H1 (cell line): ENCODE measurements around the gene POLR3F. TPM values are rescaled to one million over a fixed set of nuclear protein-coding genes. Genes with fewer than 3 reads are reported as not detected.

Experiments
- CTCF ChIA-PET: fragments of 300-600 bp; sonication (Branson Sonifier 250); formaldehyde crosslinking; loops from one replicate; lab custom pipeline; 2021; ENCODE audit not compliant: partially characterized antibody; lab: Charles Lee
- POLR2A ChIA-PET: fragments of 300-600 bp; sonication (Branson Sonifier 250); formaldehyde crosslinking; loops from one replicate; lab custom pipeline; 2021; ENCODE audit warnings: inconsistent platforms; ENCODE audit not compliant: partially characterized antibody; lab: Charles Lee
- DNase-seq, 2 experiments: peaks; one replicate each; pipeline versions ENCODE4 v3.0.0 to v3.0.0-alpha.2; 2010 to 2022; ENCODE audit warnings: low spot score in 2 of 2, low read depth in 1 of 2, mixed read lengths in 1 of 2
- FAIRE-seq: peaks from 2 replicates; lab custom pipeline; 2011; peaks lifted over from hg19 to GRCh38; lab: Jason Lieb, UNC
- H2AFZ ChIP-seq: 2 replicates; pipeline ENCODE4 v1.8.1; 2012; ENCODE audit warnings: low read length, inconsistent platforms
- H2AK5ac ChIP-seq: 2 replicates; pipeline ENCODE4 v1.6.1; 2013; ENCODE audit warnings: low read depth, low read length
- H2BK120ac ChIP-seq: replicated peaks from 2 replicates; pipeline ENCODE3; 2013; ENCODE audit warnings: low read depth, low read length, inconsistent platforms
- H2BK12ac ChIP-seq: 2 replicates; pipeline ENCODE4 v1.6.1; 2013; ENCODE audit warnings: low read depth, low read length
- H2BK15ac ChIP-seq: 2 replicates; pipeline ENCODE4 v1.6.1; 2013; ENCODE audit warnings: low read length
- H2BK20ac ChIP-seq: 2 replicates; pipeline ENCODE4 v1.6.1; 2013; ENCODE audit warnings: low read length
- H2BK5ac ChIP-seq: 2 replicates; pipeline ENCODE4 v1.6.1; 2013; ENCODE audit warnings: low read depth, low read length
- H3K14ac ChIP-seq: 2 replicates; pipeline ENCODE4 v1.6.1; 2013; ENCODE audit warnings: inconsistent platforms; ENCODE audit not compliant: insufficient read length
- H3K18ac ChIP-seq: 2 replicates; pipeline ENCODE4 v1.6.1; 2013; ENCODE audit warnings: low read length; ENCODE audit errors: extremely low read depth
- H3K23ac ChIP-seq: 2 replicates; pipeline ENCODE4 v1.6.1; 2013; ENCODE audit warnings: inconsistent platforms; ENCODE audit not compliant: insufficient read length
- H3K23me2 ChIP-seq: 2 replicates; pipeline ENCODE4 v1.6.1; 2013; ENCODE audit warnings: low read depth, low read length
- H3K27ac ChIP-seq: 2 replicates; pipeline ENCODE4 v1.6.1; 2011; ENCODE audit warnings: low read depth, low read length, inconsistent platforms
- H3K27me3 ChIP-seq, 4 experiments: replicated peaks in 1 of 4; 1 replicate in 1 of 4; 2 replicates in 3 of 4; pipeline versions ENCODE4 v1.6.1 to v1.8.1; 2011 to 2013; ENCODE audit warnings: low read length in 3 of 4, mild to moderate bottlenecking in 3 of 4, inconsistent platforms in 2 of 4, mixed read lengths in 2 of 4, moderate library complexity in 1 of 4; ENCODE audit not compliant: control insufficient read depth in 3 of 4, insufficient read depth in 3 of 4; ENCODE audit errors: extremely low read depth in 1 of 4
- H3K36me3 ChIP-seq, 4 experiments: 2 replicates each; pipeline versions ENCODE4 v1.6.1 to v1.8.1; 2011 to 2013; ENCODE audit warnings: mild to moderate bottlenecking in 4 of 4, low read length in 3 of 4, moderate library complexity in 2 of 4, control low read depth in 1 of 4, inconsistent platforms in 1 of 4; ENCODE audit not compliant: insufficient read depth in 4 of 4, control insufficient read depth in 2 of 4
- H3K4ac ChIP-seq: replicated peaks from 2 replicates; pipeline ENCODE3; 2013; ENCODE audit warnings: low read length, low read depth, mixed read lengths, inconsistent platforms; ENCODE audit not compliant: insufficient read length
- H3K4me1 ChIP-seq, 4 experiments: replicated peaks in 1 of 4; 1 replicate in 1 of 4; 2 replicates in 3 of 4; pipeline versions ENCODE4 v1.6.1 to v1.8.1; 2011 to 2013; ENCODE audit warnings: low read length in 3 of 4, inconsistent platforms in 2 of 4, mixed read lengths in 1 of 4; ENCODE audit not compliant: insufficient read depth in 4 of 4, control insufficient read depth in 3 of 4
- H3K4me2 ChIP-seq, 2 experiments: 2 replicates each; pipeline versions ENCODE4 v1.6.1 to v1.8.1; 2011 to 2013; ENCODE audit warnings: low read depth in 2 of 2, low read length in 2 of 2, control low read depth in 1 of 2, inconsistent platforms in 1 of 2, mild to moderate bottlenecking in 1 of 2; ENCODE audit not compliant: insufficient read depth in 1 of 2
- H3K4me3 ChIP-seq, 4 experiments: fragments of 200-600, 300-600 bp in 1 of 4; sonication (generic), shearing (Covaris generic), sonication (Bioruptor Twin) in 1 of 4; 2 replicates each; pipeline versions ENCODE4 v1.5.1 to v1.8.1; 2011 to 2016; ENCODE audit warnings: low read length in 4 of 4, low read depth in 3 of 4, control low read depth in 2 of 4, inconsistent platforms in 2 of 4, mild to moderate bottlenecking in 2 of 4, mixed read lengths in 1 of 4, moderate library complexity in 1 of 4; ENCODE audit not compliant: insufficient read depth in 2 of 4; ENCODE audit errors: extremely low read depth in 1 of 4
- H3K56ac ChIP-seq: replicated peaks from 2 replicates; pipeline ENCODE3; 2013; ENCODE audit warnings: low read depth, mild to moderate bottlenecking, mixed read lengths, low read length, inconsistent platforms; ENCODE audit not compliant: insufficient read length
- H3K79me1 ChIP-seq: 2 replicates; pipeline ENCODE4 v1.6.1; 2013; ENCODE audit warnings: low read depth, low read length, control low read depth
- H3K79me2 ChIP-seq, 2 experiments: 2 replicates each; pipeline versions ENCODE4 v1.6.1 to v1.8.1; 2012 to 2013; ENCODE audit warnings: low read length in 2 of 2, mild to moderate bottlenecking in 2 of 2, inconsistent platforms in 1 of 2; ENCODE audit not compliant: insufficient read depth in 2 of 2, control insufficient read depth in 1 of 2
- H3K9ac ChIP-seq, 4 experiments: replicated peaks in 1 of 4; 1 replicate in 1 of 4; 2 replicates in 3 of 4; pipeline versions ENCODE4 v1.6.1 to v1.8.1; 2011 to 2013; ENCODE audit warnings: low read depth in 3 of 4, low read length in 3 of 4, control low read depth in 2 of 4, mild to moderate bottlenecking in 2 of 4, moderate library complexity in 2 of 4, inconsistent platforms in 1 of 4; ENCODE audit errors: extremely low read depth in 1 of 4
- H3K9me3 ChIP-seq, 2 experiments: 2 replicates each; pipeline versions ENCODE4 v1.6.1 to v1.8.1; 2012 to 2013; ENCODE audit warnings: mild to moderate bottlenecking in 2 of 2, moderate library complexity in 2 of 2, control low read depth in 1 of 2, inconsistent platforms in 1 of 2, low read depth in 1 of 2, low read length in 1 of 2, mixed read lengths in 1 of 2; ENCODE audit not compliant: insufficient read depth in 2 of 2
- H4K20me1 ChIP-seq, 2 experiments: replicated peaks in 1 of 2; 2 replicates each; pipeline versions ENCODE3 to v1.8.1; 2011 to 2013; ENCODE audit warnings: inconsistent platforms in 2 of 2, low read length in 2 of 2, mild to moderate bottlenecking in 1 of 2; ENCODE audit not compliant: insufficient read depth in 2 of 2, control insufficient read depth in 1 of 2
- H4K5ac ChIP-seq: 2 replicates; pipeline ENCODE4 v1.6.1; 2013; ENCODE audit warnings: low read length, low read depth, mixed read lengths, inconsistent platforms; ENCODE audit not compliant: insufficient read length
- H4K8ac ChIP-seq: 2 replicates; pipeline ENCODE4 v1.8.0; 2013; ENCODE audit warnings: mild to moderate bottlenecking, moderate library complexity, low read length, inconsistent platforms; ENCODE audit not compliant: insufficient read depth; ENCODE audit errors: extremely low read depth
- H4K91ac ChIP-seq: replicated peaks from 2 replicates; pipeline ENCODE3; 2013; ENCODE audit warnings: low read length, mixed read lengths, inconsistent platforms; ENCODE audit not compliant: insufficient read length
- ASH2L ChIP-seq: fragments of 200-600, 300-600 bp; sonication (generic); IDR thresholded peaks from one replicate; pipeline ENCODE4 v1.7.1; 2017; ENCODE audit warnings: low read length
- ATF3 ChIP-seq: IDR thresholded peaks from 2 replicates; pipeline ENCODE4 v1.6.1; 2011; ENCODE audit warnings: low read depth, mild to moderate bottlenecking, low read length; ENCODE audit not compliant: insufficient read depth
- BACH1 ChIP-seq: IDR thresholded peaks from 2 replicates; pipeline ENCODE4 v1.6.1; 2012; ENCODE audit warnings: low read length, improper control_type of control experiment
- CBX8 ChIP-seq: fragments of 300-800, 300-1000 bp; sonication (generic); IDR thresholded peaks from 2 replicates; pipeline ENCODE4 v1.7.1; 2016; ENCODE audit warnings: low read depth, low read length, borderline replicate concordance
- HDAC2 ChIP-seq, 2 experiments: fragments of 300-600 bp in 1 of 2; sonication (generic) in 1 of 2; IDR thresholded peaks; 2 replicates each; pipeline ENCODE4 v1.6.1; 2011 to 2012; ENCODE audit warnings: low read depth in 2 of 2, low read length in 2 of 2, mild to moderate bottlenecking in 2 of 2, moderate library complexity in 2 of 2, borderline replicate concordance in 1 of 2, inconsistent platforms in 1 of 2
- PHF8 ChIP-seq: fragments of 200-600 bp; sonication (generic); conservative IDR thresholded peaks from 2 replicates; pipeline ENCODE4 v1.7.1; 2012; ENCODE audit warnings: low read depth, mild to moderate bottlenecking, inconsistent platforms, low read length, moderate library complexity
- RAD21 ChIP-seq, 2 experiments: IDR thresholded peaks in 1 of 2; conservative IDR thresholded peaks in 1 of 2; 2 replicates each; pipeline ENCODE4 v1.6.1; 2011; ENCODE audit warnings: low read depth in 2 of 2, low read length in 2 of 2, improper control_type of control experiment in 1 of 2, inconsistent platforms in 1 of 2, mild to moderate bottlenecking in 1 of 2, moderate library complexity in 1 of 2
- WGBS, 2 experiments: shearing (Covaris generic) in 1 of 2; methylation state at CpG; one replicate each; pipeline versions ENCODE4 v1.1.6 to v1.1.7; 2013 to 2015; ENCODE audit warnings: low lambda C conversion rate in 2 of 2, mixed read lengths in 2 of 2, inconsistent platforms in 1 of 2, low coverage in 1 of 2, missing lambda C conversion rate in 1 of 2; ENCODE audit not compliant: insufficient replicate concordance in 2 of 2, insufficient coverage in 1 of 2, insufficient read length in 1 of 2; ENCODE audit errors: extremely low coverage in 1 of 2, missing lambda C conversion rate in 1 of 2; 5-methylcytosine and 5-hydroxymethylcytosine counted together
- polyA plus RNA-seq, 7 experiments: library from polyadenylated mRNA; depleted of rRNA in 3 of 7; stranded (reverse) in 5 of 7; unstranded in 2 of 7; fragments of >200 nt in 5 of 7; fragments of 200-250 nt in 2 of 7; gene quantifications; 1 replicate in 5 of 7; 2 replicates in 1 of 7; 4 replicates in 1 of 7; pipeline versions ENCODE4 v1.2.1 to v1.2.3, GENCODE V29; 2011 to 2013; ENCODE audit warnings: missing spikeins in 2 of 7, mixed read lengths in 2 of 7
- total RNA-seq: library from RNA; stranded (reverse); fragmentation: NEBNext Ultra II Directional; extraction: Animal tissue kit (Norgen Biotek cat#: 25700); gene quantifications from 2 replicates; pipeline ENCODE4 v1.2.1, GENCODE V29; 2021

POLR3F gene
- total and polyA plus RNA-seq, 2 of the 8 experiments (the other 6 are each of a cell fraction or from before 2014, with no cell fraction given) = 5.7 to 14.0 TPM

GRCh38 chr20:18524646-18525045 is 57.5 kb downstream of the POLR3F start:
- TF ChIP-seq RAD21 (IDR thresholded peaks at IDR 0.05 in 1 of 2, conservative IDR thresholded peaks at IDR 0.05 in 1 of 2; ENCODE audit: low read depth in 2 of 2, low read length in 2 of 2) = no peak
- no peak for TF ChIP-seq CBX8
- no peak for TF ChIP-seq HDAC2 (IDR thresholded peaks at IDR 0.05; ENCODE audit: borderline replicate concordance in 1 of 2, low read depth in 2 of 2, low read length in 2 of 2)
- TF ChIP-seq BACH1 = no peak
- no peak for TF ChIP-seq PHF8
- no peak for TF ChIP-seq ATF3
- no peak for TF ChIP-seq ASH2L
- H3K27me3 ChIP-seq = no peaks in the 10 kb centered on the region
- no peak overlapping the region for H3K9ac ChIP-seq
- no peak overlapping the region for H3K4ac ChIP-seq
- 100% methylated on average over 1 of the region's 1 CpG; no CpG with 5 or more reads in 1 of the 2 experiments for WGBS, 2 experiments
- no peak overlapping the region for H3K4me2 ChIP-seq
- no peaks in the 10 kb centered on the region for H3K4me1 ChIP-seq
- H3K27ac ChIP-seq = no peak overlapping the region
- H2BK12ac ChIP-seq = no peak overlapping the region
- no peaks in the 10 kb centered on the region for H3K79me1 ChIP-seq
- no peak overlapping the region for H3K4me3 ChIP-seq
- peaks cover 0 to 4% of the 10 kb centered on the region in 2 experiments for H4K20me1 ChIP-seq
- H2BK20ac ChIP-seq = no peak overlapping the region
- no peak overlapping the region for H3K18ac ChIP-seq
- no peak overlapping the region for H4K91ac ChIP-seq
- DNase-seq (no peak), FAIRE-seq (no peak)
- no peaks in the 10 kb centered on the region for H3K9me3 ChIP-seq
- ChIA-PET POLR2A (no interaction called here), CTCF (interaction anchor here (1.0 kb wide), 1 partner anchor 10 kb away, joined by 3 read pairs; no protein-coding TSS in a partner anchor)
- H2BK120ac ChIP-seq = no peak overlapping the region
- H3K36me3 ChIP-seq = peaks cover 6 to 57% (median 45%) of the 10 kb centered on the region in 4 experiments; a peak in 7 of 8 replicates
- no peak overlapping the region for H2BK5ac ChIP-seq
- no peak overlapping the region for H3K56ac ChIP-seq
- no peak overlapping the region for H4K8ac ChIP-seq
- H2BK15ac ChIP-seq = no peak overlapping the region
- H4K5ac ChIP-seq = no peak overlapping the region
- no peaks in the 10 kb centered on the region for H3K79me2 ChIP-seq
- H3K14ac ChIP-seq = no peak overlapping the region
- no peak overlapping the region for H2AK5ac ChIP-seq
- H2AFZ ChIP-seq = no peak overlapping the region
- H3K23ac ChIP-seq = no peak overlapping the region
- no peaks in the 10 kb centered on the region for H3K23me2 ChIP-seq
